Endodermal cell (in vitro differentiated cells): ENCODE results near the gene MACROD2. TPM values are rescaled to one million over a fixed set of nuclear protein-coding genes. Genes with fewer than 3 reads are reported as not detected.

Source experiments
- DNase-seq: peaks from one replicate; pipeline ENCODE4 v3.0.0-alpha.2; 2017
- H3K27ac ChIP-seq: 2 replicates; pipeline ENCODE4 v1.5.1; 2013; ENCODE audit warnings: mild to moderate bottlenecking, low read depth, low read length, moderate library complexity
- H3K27me3 ChIP-seq: 2 replicates; pipeline ENCODE4 v1.6.1; 2013; ENCODE audit warnings: mild to moderate bottlenecking, low read length, moderate library complexity; ENCODE audit not compliant: insufficient read depth, control insufficient read depth, poor library complexity, severe bottlenecking
- H3K36me3 ChIP-seq: 2 replicates; pipeline ENCODE4 v1.7.0; 2013; ENCODE audit warnings: mild to moderate bottlenecking, low read length, moderate library complexity; ENCODE audit not compliant: control insufficient read depth, insufficient read depth
- H3K4me1 ChIP-seq: one replicate; pipeline ENCODE4 v1.7.0; 2013; ENCODE audit warnings: low read length; ENCODE audit not compliant: control insufficient read depth, insufficient read depth
- H3K4me3 ChIP-seq: 2 replicates; pipeline ENCODE4 v1.5.1; 2013; ENCODE audit warnings: mild to moderate bottlenecking, low read length, moderate library complexity
- H3K9ac ChIP-seq: 2 replicates; pipeline ENCODE4 v1.6.1; 2013; ENCODE audit warnings: mild to moderate bottlenecking, low read length, moderate library complexity; ENCODE audit not compliant: poor library complexity, severe bottlenecking; ENCODE audit errors: extremely low read depth
- H3K9me3 ChIP-seq: 2 replicates; pipeline ENCODE4 v1.6.1; 2013; ENCODE audit warnings: mild to moderate bottlenecking, low read length, moderate library complexity; ENCODE audit not compliant: control insufficient read depth
- H3K27ac Mint-ChIP-seq: 2 replicates; pipeline ENCODE4 v1.8.0; 2020; ENCODE audit warnings: mixed read lengths
- H3K27me3 Mint-ChIP-seq: 2 replicates; pipeline ENCODE4 v1.8.0; 2021; ENCODE audit warnings: mild to moderate bottlenecking, mixed read lengths; ENCODE audit not compliant: insufficient read depth
- H3K36me3 Mint-ChIP-seq: 2 replicates; pipeline ENCODE4 v1.8.0; 2020; ENCODE audit warnings: low read depth, mixed read lengths
- H3K4me1 Mint-ChIP-seq: 2 replicates; pipeline ENCODE4 v1.8.0; 2020; ENCODE audit warnings: mixed read lengths
- H3K4me3 Mint-ChIP-seq: 2 replicates; pipeline ENCODE4 v1.8.0; 2020; ENCODE audit warnings: mild to moderate bottlenecking, moderate library complexity, mixed read lengths
- H3K9me3 Mint-ChIP-seq: 2 replicates; pipeline ENCODE4 v1.8.0; 2020; ENCODE audit warnings: mild to moderate bottlenecking, mixed read lengths
- WGBS, 2 experiments: methylation state at CpG; one replicate each; pipeline versions ENCODE4 v1.1.5 to v1.1.7; 2013; ENCODE audit warnings: missing lambda C conversion rate in 2 of 2, mixed read lengths in 1 of 2; ENCODE audit not compliant: insufficient coverage in 1 of 2, insufficient read length in 1 of 2; 5-methylcytosine and 5-hydroxymethylcytosine counted together
- total RNA-seq, 2 donors: library from RNA; stranded (reverse); fragmentation: NEBNext Ultra II Directional in 1 of 2; extraction: Animal tissue kit (Norgen Biotek cat#: 25700) in 1 of 2; gene quantifications; 2 replicates in 1 of 2; 3 replicates in 1 of 2; pipeline ENCODE4 v1.2.1, GENCODE V29; 2021
- TF ChIP-seq, protein P1 (sequence below): fragments of 200-600 bp; sonication (generic); conservative IDR thresholded peaks from 2 replicates; pipeline ENCODE4 v1.5.0; 2021; ENCODE audit warnings: antibody characterized with exemption, mild to moderate bottlenecking

Gene MACROD2
- total RNA-seq, 2 donors from 2014 or later, result 2.3 to 4.8 TPM

- H3K27me3 Mint-ChIP-seq, result no peaks in the 10 kb centered on the region
- WGBS, 2 experiments, result 90% methylated on average over 1 of the region's 1 CpG; no CpG with 5 or more reads in 1 of the 2 experiments
These were observed 1218.7 kb downstream of the MACROD2 start for GRCh38 chr20:15214051-15214450.

DNA sequence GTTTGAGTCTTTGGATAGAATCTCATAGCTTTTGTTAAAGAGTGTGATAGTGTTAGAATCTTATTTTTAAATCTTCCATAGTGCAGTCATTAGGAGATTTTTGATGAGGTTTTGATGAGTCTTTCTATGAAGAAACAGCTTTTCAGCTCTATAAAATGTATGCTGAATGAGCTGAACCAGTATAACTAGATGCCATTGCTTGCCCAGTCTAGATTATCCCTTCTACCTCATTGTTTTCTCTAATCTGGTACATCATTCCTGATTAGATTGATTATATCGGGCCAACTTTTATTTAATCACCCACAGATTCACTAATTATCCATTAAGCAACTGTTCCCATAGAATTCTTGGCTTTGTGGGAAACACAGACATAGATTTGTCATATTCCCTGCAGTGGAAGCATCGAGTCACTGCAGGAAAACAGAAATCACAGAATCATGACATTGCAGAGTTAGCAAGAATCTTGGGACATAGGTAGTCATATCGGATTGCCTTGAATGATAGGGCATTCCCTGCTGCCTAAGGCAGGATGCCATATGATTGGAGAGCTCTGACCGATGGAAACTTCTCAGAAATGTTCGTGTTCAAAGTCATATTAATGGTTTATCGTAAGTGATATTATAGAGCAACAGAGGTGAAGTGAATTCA is 1224.8 kb downstream of the MACROD2 start:
- H3K4me1 ChIP-seq, result no peaks in the 10 kb centered on the region
- H3K36me3 ChIP-seq, result no peaks in the 10 kb centered on the region
- H3K27me3 Mint-ChIP-seq, result no peaks in the 10 kb centered on the region
- H3K27ac ChIP-seq, result no peak overlapping the region
- no peaks in the 10 kb centered on the region for H3K27me3 ChIP-seq
- H3K9me3 Mint-ChIP-seq, result no peaks in the 10 kb centered on the region
- no peak for DNase-seq
- no peak overlapping the region for H3K4me3 ChIP-seq
- no peak overlapping the region for H3K9ac ChIP-seq
- H3K4me1 Mint-ChIP-seq, result peaks cover 19% of the 10 kb centered on the region
- H3K4me3 Mint-ChIP-seq, result no peak overlapping the region
- TF ChIP-seq, protein P1, sequence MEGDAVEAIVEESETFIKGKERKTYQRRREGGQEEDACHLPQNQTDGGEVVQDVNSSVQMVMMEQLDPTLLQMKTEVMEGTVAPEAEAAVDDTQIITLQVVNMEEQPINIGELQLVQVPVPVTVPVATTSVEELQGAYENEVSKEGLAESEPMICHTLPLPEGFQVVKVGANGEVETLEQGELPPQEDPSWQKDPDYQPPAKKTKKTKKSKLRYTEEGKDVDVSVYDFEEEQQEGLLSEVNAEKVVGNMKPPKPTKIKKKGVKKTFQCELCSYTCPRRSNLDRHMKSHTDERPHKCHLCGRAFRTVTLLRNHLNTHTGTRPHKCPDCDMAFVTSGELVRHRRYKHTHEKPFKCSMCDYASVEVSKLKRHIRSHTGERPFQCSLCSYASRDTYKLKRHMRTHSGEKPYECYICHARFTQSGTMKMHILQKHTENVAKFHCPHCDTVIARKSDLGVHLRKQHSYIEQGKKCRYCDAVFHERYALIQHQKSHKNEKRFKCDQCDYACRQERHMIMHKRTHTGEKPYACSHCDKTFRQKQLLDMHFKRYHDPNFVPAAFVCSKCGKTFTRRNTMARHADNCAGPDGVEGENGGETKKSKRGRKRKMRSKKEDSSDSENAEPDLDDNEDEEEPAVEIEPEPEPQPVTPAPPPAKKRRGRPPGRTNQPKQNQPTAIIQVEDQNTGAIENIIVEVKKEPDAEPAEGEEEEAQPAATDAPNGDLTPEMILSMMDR, result no peak
- H3K36me3 Mint-ChIP-seq, result no peaks in the 10 kb centered on the region
- H3K9me3 ChIP-seq, result no peaks in the 10 kb centered on the region
- H3K27ac Mint-ChIP-seq, result no peak overlapping the region
- WGBS, 2 experiments, result 76 to 79% methylated on average over 6 of the region's 6 CpGs

More at GRCh38 chr20:15214051-15214450, 1218.7 kb downstream of the MACROD2 start:
- TF ChIP-seq, protein P1, result no peak
- no peak overlapping the region for H3K4me3 Mint-ChIP-seq
- Histone ChIP-seq H3K9ac (no peak overlapping the region), H3K27ac (no peak overlapping the region), H3K27me3 (no peaks in the 10 kb centered on the region), H3K9me3 (no peaks in the 10 kb centered on the region), H3K4me3 (no peak overlapping the region), H3K36me3 (no peaks in the 10 kb centered on the region), H3K4me1 (no peaks in the 10 kb centered on the region)
- no peaks in the 10 kb centered on the region for H3K4me1 Mint-ChIP-seq
- no peaks in the 10 kb centered on the region for H3K36me3 Mint-ChIP-seq
- no peak overlapping the region for H3K27ac Mint-ChIP-seq
- DNase-seq, result no peak
- peaks cover 4% of the 10 kb centered on the region for H3K9me3 Mint-ChIP-seq

GRCh38 chr20:15220778-15221565 is 1225.7 kb downstream of the MACROD2 start:
- DNase-seq, result no peak
- no peaks in the 10 kb centered on the region for H3K4me1 ChIP-seq
- TF ChIP-seq, protein P1, result no peak
- no peaks in the 10 kb centered on the region for H3K27me3 Mint-ChIP-seq
- no peaks in the 10 kb centered on the region for H3K9me3 Mint-ChIP-seq
- no peak overlapping the region for H3K4me3 Mint-ChIP-seq
- 59 to 91% methylated on average over 6 of the region's 6 CpGs for WGBS, 2 experiments
- H3K4me3 ChIP-seq, result no peak overlapping the region
- H3K27ac ChIP-seq, result peak overlapping the region; percentile 79
- H3K9me3 ChIP-seq, result no peaks in the 10 kb centered on the region
- H3K27me3 ChIP-seq, result no peaks in the 10 kb centered on the region
- H3K36me3 ChIP-seq, result no peaks in the 10 kb centered on the region
- no peaks in the 10 kb centered on the region for H3K36me3 Mint-ChIP-seq
- no peak overlapping the region for H3K27ac Mint-ChIP-seq
- no peak overlapping the region for H3K9ac ChIP-seq
- H3K4me1 Mint-ChIP-seq, result peaks cover 19% of the 10 kb centered on the region
